ENCODE results near the gene FOXI1. TPM values are rescaled to one million over a fixed set of nuclear protein-coding genes. Genes with fewer than 3 reads are reported as not detected.

Gene FOXI1
- total RNA-seq, 4 donors from 2014 or later, result not detected

DNA sequence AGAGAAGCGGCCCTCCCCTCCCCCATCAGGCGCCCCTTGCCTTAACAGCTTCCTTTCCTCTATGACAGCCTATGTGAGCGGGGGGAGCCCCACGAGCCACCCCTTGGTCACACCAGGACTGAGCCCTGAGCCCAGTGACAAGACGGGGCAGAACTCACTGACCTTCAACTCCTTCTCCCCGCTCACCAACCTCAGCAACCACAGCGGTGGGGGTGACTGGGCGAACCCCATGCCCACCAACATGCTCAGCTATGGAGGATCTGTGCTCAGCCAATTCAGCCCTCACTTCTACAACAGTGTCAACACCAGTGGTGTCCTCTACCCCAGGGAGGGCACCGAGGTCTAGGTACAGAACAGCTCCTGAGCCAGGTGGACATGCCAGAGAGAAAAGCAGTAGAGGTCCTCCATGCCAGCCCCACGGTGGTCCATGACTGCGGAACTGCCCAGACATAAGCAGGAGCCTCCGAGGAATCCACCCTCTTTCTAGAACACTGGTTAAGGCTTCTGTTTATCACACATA is 2.6 kb downstream of the FOXI1 start:
- no peaks in the 10 kb centered on the region for H3K36me3 ChIP-seq
- H3K4me1 ChIP-seq, result no peaks in the 10 kb centered on the region
- no peak for DNase-seq
- WGBS, 2 donors, result 88 to 92% methylated on average over 10 to 12 of the region's 12 CpGs
- H3K27me3 ChIP-seq, result no peaks in the 10 kb centered on the region
- no peak overlapping the region for H3K27ac ChIP-seq
- no peaks in the 10 kb centered on the region for H3K9me3 ChIP-seq
- TF ChIP-seq POLR2A (IDR thresholded peaks at IDR 0.05), result no peak
- TF ChIP-seq, protein P1, sequence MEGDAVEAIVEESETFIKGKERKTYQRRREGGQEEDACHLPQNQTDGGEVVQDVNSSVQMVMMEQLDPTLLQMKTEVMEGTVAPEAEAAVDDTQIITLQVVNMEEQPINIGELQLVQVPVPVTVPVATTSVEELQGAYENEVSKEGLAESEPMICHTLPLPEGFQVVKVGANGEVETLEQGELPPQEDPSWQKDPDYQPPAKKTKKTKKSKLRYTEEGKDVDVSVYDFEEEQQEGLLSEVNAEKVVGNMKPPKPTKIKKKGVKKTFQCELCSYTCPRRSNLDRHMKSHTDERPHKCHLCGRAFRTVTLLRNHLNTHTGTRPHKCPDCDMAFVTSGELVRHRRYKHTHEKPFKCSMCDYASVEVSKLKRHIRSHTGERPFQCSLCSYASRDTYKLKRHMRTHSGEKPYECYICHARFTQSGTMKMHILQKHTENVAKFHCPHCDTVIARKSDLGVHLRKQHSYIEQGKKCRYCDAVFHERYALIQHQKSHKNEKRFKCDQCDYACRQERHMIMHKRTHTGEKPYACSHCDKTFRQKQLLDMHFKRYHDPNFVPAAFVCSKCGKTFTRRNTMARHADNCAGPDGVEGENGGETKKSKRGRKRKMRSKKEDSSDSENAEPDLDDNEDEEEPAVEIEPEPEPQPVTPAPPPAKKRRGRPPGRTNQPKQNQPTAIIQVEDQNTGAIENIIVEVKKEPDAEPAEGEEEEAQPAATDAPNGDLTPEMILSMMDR (IDR thresholded peaks at IDR 0.05), result no peak
- intact Hi-C loops (cut with DNase I), result loop anchor here (10.0 kb wide), 1 partner anchor 306 kb away; no protein-coding TSS in a partner anchor
- no peak overlapping the region for H3K4me3 ChIP-seq (replicated peaks in 1 of 3)

DNA sequence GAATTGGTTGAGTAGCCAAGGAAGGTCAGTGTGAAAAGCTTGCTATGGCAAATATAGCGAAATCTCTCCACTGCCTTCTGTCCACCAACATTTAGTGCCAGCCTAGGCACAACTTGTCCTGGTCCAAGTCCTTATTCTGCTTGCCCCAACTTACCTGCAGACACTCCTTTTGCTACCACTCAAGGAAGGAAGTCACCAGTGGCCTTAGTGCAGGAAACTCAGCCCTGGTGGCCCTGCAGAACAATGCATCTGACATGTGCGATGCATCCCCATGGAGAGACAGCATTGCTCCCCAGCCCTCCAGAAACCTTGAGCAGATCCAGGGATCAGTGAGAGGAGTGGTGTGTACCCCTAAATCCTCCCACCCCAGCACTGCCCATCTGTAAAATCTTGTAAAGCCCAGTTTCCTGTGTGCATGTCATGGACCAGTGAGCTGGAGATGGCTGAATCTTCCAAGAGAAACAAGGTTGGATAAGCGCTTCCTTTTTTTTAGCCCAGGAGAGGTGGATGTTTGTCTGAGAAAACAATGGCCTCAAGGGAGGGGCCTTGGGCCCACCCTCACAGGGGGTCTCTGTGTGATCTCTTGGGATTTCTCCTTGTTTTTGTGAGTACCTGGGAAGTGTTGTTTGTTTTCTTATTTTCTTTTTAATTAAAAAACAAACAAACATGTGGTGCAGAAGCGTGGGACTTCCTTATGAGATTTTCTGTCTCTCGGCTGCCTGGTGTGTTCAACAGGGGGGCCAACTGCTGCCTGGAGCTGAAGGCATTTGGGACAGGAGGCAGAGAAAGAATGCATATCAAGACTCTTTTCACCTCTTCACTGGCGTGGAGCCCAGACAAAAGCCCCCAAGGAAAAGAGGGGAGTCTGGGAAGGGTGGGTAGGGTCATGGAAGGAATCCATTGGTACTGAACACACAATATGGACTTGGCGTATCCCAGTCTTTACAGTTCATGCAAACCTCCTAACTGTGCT is 3.6 kb downstream of the FOXI1 start:
- H3K9me3 ChIP-seq, result no peaks in the 10 kb centered on the region
- 74 to 77% methylated on average over 6 to 7 of the region's 7 CpGs for WGBS, 2 donors
- intact Hi-C loops (cut with DNase I), result loop anchor here (10.0 kb wide), 1 partner anchor 305 kb away; no protein-coding TSS in a partner anchor
- H3K4me1 ChIP-seq, result no peaks in the 10 kb centered on the region
- TF ChIP-seq POLR2A (IDR thresholded peaks at IDR 0.05), result no peak
- TF ChIP-seq, protein P1 (IDR thresholded peaks at IDR 0.05), result no peak
- no peak for DNase-seq
- H3K4me3 ChIP-seq (replicated peaks in 1 of 3), result no peak overlapping the region
- no peak overlapping the region for H3K27ac ChIP-seq
- no peaks in the 10 kb centered on the region for H3K36me3 ChIP-seq
- no peaks in the 10 kb centered on the region for H3K27me3 ChIP-seq

DNA sequence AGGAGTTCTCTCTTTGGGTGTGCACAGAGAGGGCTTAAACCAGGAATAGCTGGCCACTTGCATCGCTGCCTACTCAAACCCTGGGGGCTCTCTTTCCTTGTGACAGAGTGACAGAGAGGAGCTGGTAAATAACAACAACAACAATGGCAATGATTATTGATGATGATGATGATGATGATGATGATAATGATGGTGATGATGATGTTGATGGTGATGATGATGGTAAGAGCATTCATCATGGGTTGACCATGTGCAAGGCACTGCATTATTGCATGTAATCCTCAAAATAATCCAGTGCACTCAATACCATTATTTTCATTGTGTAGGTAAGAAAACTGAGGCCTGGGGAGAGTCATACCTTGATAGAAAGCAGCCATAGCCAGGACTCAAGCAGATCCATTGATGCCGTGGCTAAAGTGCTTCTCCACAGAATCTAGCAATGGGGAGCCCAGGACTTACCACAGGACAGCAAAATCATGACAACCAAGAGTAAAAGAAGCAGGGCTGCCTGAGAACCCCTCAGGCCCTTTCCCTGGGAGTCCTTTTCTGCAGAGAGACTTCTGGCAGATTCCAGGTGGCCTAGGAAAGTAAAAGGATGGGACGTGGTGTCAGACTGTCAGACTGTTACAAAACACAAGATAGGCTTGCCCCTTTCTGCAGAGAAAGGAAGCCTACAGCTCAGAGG is 4.8 kb downstream of the FOXI1 start:
- Histone ChIP-seq H3K27me3 (no peaks in the 10 kb centered on the region), H3K4me3 (replicated peaks in 1 of 3) (no peak overlapping the region), H3K4me1 (no peaks in the 10 kb centered on the region), H3K9me3 (no peaks in the 10 kb centered on the region), H3K27ac (no peak overlapping the region), H3K36me3 (no peaks in the 10 kb centered on the region)
- WGBS, 2 donors, result 67 to 68% methylated on average over 3 of the region's 3 CpGs
- intact Hi-C loops (cut with DNase I), result no loop called here
- TF ChIP-seq, protein P1 (IDR thresholded peaks at IDR 0.05), result no peak
- no peak for DNase-seq

DNA sequence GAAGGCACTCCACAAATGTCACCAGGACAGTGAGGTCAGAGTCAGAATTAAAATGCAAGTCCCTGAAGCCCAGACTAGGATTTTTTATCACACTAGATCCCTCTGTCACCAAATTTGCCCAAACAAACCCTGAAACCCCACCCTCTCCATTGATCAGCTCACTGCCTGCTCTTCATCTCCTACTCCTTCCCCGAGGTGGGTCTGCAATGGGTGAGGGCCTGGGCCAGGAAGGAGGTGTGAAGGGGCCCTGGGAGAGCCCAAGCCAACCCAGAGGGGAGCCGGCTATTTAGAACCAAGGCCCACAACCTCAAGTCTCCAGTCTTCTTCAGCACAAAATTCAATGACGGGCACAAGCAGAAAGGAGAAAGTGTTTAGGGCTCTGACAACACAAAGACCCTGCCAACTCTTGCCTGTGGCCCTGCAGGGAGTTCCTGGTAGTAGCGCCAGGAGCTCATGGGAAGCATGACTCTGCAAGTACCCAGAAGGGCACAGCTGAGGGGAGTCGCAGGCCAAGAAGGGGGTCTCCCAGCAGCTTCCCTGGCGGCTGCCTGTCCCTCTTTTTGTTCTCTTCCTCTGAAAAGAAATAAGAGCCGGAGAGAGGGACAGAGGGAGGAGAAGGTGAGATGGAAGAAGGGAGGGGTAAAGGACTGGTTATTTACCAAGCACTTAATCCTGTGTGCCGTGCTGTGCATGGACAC is 5.5 kb downstream of the FOXI1 start:
- TF ChIP-seq, protein P1 (IDR thresholded peaks at IDR 0.05), result no peak
- TF ChIP-seq POLR2A (IDR thresholded peaks at IDR 0.05), result no peak
- 66 to 73% methylated on average over 7 to 8 of the region's 8 CpGs for WGBS, 2 donors
- intact Hi-C loops (cut with DNase I), result no loop called here
- Histone ChIP-seq H3K9me3 (no peaks in the 10 kb centered on the region), H3K27me3 (no peaks in the 10 kb centered on the region), H3K27ac (no peak overlapping the region), H3K4me1 (no peaks in the 10 kb centered on the region), H3K36me3 (no peaks in the 10 kb centered on the region), H3K4me3 (replicated peaks in 1 of 3) (no peak overlapping the region)
- no peak for DNase-seq
